Loucy (cell line): ENCODE results near the gene MTA1.

Experiments used
- EZH2phosphoT487 ChIP-seq: fragments of 200-600 bp; IDR thresholded peaks from 2 replicates; pipeline ENCODE4 v1.6.1; 2018; ENCODE audit warnings: antibody characterized with exemption, mild to moderate bottlenecking, moderate library complexity, borderline replicate concordance
- TF ChIP-seq, protein P1 (sequence below): fragments of 200-600 bp; sonication (generic); conservative IDR thresholded peaks from 2 replicates; pipeline ENCODE4 v1.5.1; 2014; ENCODE audit warnings: mild to moderate bottlenecking, antibody characterized with exemption, low read length

DNA sequence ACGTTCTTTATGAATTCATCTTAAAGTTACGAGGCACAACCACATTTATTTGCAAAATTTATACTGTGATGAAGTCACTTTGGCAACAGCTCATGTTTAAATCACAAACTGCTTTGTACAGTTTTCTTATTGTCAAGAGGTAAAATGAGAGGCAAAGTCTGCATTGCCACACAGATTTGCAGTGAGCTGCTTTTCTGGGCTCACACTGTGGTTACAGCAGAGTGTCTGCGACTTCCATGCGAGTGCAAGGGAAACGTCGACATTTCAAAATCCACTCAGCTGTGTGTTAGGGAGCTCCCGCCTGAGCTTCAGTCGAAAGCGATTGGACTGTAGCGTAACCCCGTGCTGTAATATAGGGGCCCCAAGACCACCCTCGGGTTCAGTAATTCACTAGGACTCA lies 13.0 kb downstream of the MTA1 start:
- TF ChIP-seq, protein P1, sequence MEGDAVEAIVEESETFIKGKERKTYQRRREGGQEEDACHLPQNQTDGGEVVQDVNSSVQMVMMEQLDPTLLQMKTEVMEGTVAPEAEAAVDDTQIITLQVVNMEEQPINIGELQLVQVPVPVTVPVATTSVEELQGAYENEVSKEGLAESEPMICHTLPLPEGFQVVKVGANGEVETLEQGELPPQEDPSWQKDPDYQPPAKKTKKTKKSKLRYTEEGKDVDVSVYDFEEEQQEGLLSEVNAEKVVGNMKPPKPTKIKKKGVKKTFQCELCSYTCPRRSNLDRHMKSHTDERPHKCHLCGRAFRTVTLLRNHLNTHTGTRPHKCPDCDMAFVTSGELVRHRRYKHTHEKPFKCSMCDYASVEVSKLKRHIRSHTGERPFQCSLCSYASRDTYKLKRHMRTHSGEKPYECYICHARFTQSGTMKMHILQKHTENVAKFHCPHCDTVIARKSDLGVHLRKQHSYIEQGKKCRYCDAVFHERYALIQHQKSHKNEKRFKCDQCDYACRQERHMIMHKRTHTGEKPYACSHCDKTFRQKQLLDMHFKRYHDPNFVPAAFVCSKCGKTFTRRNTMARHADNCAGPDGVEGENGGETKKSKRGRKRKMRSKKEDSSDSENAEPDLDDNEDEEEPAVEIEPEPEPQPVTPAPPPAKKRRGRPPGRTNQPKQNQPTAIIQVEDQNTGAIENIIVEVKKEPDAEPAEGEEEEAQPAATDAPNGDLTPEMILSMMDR, result no peak
- no peak for TF ChIP-seq EZH2phosphoT487
